Right atrium auricular region (tissue), 2 donors: ENCODE data around the gene FBXO17. TPM values are rescaled to one million over a fixed set of nuclear protein-coding genes. Genes with fewer than 3 reads are reported as not detected.
"Not testable (repeated sequence)": the region's sequence is repeated elsewhere in the genome, so short reads cannot be mapped to it uniquely, and the experiment has no call there.

ENCODE experiments used
- DNase-seq: peaks from one replicate; pipeline ENCODE4 v3.0.0-alpha.2; 2019; ENCODE audit warnings: low spot score
- H3K27ac ChIP-seq, 2 donors: fragments of 200-600 bp; sonication (generic); 1 replicate in 1 of 2; 2 replicates in 1 of 2; pipeline ENCODE4 v1.5.1; 2016 to 2019
- H3K27me3 ChIP-seq, 2 donors: fragments of 200-600 bp; sonication (generic); one replicate each; pipeline versions ENCODE4 v1.5.1 to v1.6.0; 2017 to 2019
- H3K36me3 ChIP-seq: fragments of 200-600 bp; sonication (generic); one replicate; pipeline ENCODE4 v1.5.1; 2016
- H3K4me1 ChIP-seq, 2 donors: fragments of 200-600 bp; sonication (generic); one replicate each; pipeline versions ENCODE4 v1.5.1 to v1.6.0; 2017 to 2019
- H3K4me3 ChIP-seq, 2 donors: fragments of 200-600 bp; sonication (generic); 1 replicate in 1 of 2; 2 replicates in 1 of 2; pipeline ENCODE4 v1.5.1; 2017 to 2019; ENCODE audit warnings: mild to moderate bottlenecking in 1 of 2, moderate library complexity in 1 of 2
- H3K9me3 ChIP-seq, 2 donors: fragments of 200-600 bp; sonication (generic); one replicate each; pipeline ENCODE4 v1.5.1; 2019
- total RNA-seq, 2 donors: library from RNA; depleted of rRNA; stranded (reverse); fragments of >200 nt; gene quantifications; one replicate each; pipeline ENCODE4 v1.1.0, GENCODE V29; 2016
- TF ChIP-seq, protein P1 (sequence below), 2 donors: fragments of 200-600 bp; sonication (generic); IDR thresholded peaks; one replicate each; pipeline ENCODE4 v1.5.1; 2019; ENCODE audit warnings: antibody characterized with exemption in 2 of 2

The FBXO17 gene
- total RNA-seq, 2 donors from 2014 or later = 5.7 to 13.1 TPM

DNA sequence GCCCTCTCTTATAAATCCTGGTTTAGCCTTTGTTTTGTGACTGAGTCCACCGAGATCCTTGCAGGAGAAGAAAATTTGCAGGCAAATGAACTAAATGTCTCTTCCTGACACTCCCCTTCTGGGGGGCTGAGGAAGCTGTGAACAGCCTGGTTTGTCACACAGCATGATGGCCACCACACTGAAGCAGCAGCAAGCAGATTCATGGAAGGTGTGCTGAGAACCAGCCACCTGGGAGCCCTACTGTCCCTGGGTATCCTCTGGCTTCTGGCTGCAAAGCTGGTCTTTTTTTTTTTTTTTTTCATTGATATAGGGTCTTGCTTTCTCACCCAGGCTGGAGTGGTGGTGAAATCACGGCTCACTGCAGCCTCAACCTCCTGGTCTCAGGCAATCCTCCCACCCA lies 33.6 kb downstream of the FBXO17 start:
- DNase-seq = no peak
- no peak overlapping the region for H3K27ac ChIP-seq
- TF ChIP-seq, protein P1, sequence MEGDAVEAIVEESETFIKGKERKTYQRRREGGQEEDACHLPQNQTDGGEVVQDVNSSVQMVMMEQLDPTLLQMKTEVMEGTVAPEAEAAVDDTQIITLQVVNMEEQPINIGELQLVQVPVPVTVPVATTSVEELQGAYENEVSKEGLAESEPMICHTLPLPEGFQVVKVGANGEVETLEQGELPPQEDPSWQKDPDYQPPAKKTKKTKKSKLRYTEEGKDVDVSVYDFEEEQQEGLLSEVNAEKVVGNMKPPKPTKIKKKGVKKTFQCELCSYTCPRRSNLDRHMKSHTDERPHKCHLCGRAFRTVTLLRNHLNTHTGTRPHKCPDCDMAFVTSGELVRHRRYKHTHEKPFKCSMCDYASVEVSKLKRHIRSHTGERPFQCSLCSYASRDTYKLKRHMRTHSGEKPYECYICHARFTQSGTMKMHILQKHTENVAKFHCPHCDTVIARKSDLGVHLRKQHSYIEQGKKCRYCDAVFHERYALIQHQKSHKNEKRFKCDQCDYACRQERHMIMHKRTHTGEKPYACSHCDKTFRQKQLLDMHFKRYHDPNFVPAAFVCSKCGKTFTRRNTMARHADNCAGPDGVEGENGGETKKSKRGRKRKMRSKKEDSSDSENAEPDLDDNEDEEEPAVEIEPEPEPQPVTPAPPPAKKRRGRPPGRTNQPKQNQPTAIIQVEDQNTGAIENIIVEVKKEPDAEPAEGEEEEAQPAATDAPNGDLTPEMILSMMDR (IDR thresholded peaks at IDR 0.05) = no peak

DNA sequence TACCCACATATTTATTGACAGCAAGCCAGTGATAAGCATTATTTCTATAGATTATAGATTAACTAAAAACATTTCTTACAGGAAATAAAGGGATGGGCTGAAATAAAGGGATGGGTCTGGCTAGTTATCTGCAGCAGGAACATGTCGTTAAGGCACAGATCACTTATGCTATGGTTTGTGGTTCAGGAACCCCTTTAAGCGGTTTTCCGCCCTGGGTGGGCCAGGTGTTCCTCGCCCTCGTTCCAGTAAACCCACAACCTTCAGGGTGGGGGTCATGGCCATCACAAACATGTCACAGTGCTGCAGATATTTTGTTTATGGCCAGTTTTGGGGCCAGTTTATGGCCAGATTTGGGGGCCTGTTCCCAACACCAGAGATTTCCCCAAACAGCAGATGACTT lies 34.1 kb downstream of the FBXO17 start:
- not testable (repeated sequence) for H3K36me3 ChIP-seq, H3K4me1 ChIP-seq, H3K27ac ChIP-seq, DNase-seq, H3K4me3 ChIP-seq, H3K9me3 ChIP-seq, H3K27me3 ChIP-seq

More for the DNA sequence above, 33.6 kb downstream of the FBXO17 start:
- no peaks in the 10 kb centered on the region for H3K27me3 ChIP-seq
- no peak overlapping the region for H3K4me3 ChIP-seq
- H3K9me3 ChIP-seq = no peaks in the 10 kb centered on the region
- no peaks in the 10 kb centered on the region for H3K36me3 ChIP-seq
- no peaks in the 10 kb centered on the region for H3K4me1 ChIP-seq

DNA sequence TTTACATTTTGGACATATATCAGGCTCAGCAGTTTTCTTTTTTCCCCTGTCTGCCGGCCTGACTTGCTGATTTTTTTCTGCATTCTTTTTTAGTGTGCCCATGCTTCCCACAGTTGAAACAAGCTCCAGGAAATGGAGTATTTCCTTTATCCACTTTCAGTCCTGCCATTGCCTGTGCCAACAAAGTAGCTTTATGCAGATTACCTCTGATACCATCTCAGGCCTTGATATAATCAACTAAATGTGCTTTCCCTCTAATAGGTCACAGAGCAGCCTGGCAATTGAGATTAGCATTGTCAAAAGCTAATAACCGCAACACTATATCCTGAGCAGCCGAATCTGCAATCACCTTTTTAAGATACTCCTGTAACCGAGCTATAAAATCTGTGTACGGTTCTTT lies 35.6 kb downstream of the FBXO17 start:
- H3K9me3 ChIP-seq = no peaks in the 10 kb centered on the region
- H3K36me3 ChIP-seq = no peaks in the 10 kb centered on the region
- no peaks in the 10 kb centered on the region for H3K27me3 ChIP-seq
- TF ChIP-seq, protein P1 (IDR thresholded peaks at IDR 0.05) = no peak
- H3K27ac ChIP-seq = no peak overlapping the region
- H3K4me3 ChIP-seq = no peak overlapping the region
- H3K4me1 ChIP-seq = no peaks in the 10 kb centered on the region
- no peak for DNase-seq

DNA sequence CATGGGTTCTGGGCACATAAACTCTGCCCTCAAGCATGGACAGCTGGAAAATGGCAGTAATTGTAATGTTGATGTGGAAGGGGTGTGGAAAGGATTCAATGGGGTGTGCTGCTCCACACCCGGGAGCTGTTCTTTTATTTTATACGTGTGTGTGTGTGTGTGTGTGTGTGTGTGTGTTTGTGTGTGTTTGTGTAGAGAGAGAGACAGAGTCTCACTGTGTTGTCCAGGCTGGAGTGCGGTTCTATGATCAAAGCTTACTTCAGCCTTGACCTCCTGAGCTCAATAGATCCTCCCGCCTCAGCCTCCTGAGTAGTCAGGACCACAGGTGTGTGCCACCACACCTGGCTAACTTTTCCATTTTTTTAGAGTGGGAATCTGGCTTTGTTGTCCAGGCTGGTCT lies 42.0 kb downstream of the FBXO17 start:
- Histone ChIP-seq H3K27ac (no peak overlapping the region), H3K36me3 (peaks cover 10% of the 10 kb centered on the region), H3K4me3 (no peak overlapping the region), H3K4me1 (peaks cover 0 to 28% of the 10 kb centered on the region in 2 donors), H3K27me3 (no peaks in the 10 kb centered on the region), H3K9me3 (no peaks in the 10 kb centered on the region)
- no peak for DNase-seq
- TF ChIP-seq, protein P1 (IDR thresholded peaks at IDR 0.05) = no peak

DNA sequence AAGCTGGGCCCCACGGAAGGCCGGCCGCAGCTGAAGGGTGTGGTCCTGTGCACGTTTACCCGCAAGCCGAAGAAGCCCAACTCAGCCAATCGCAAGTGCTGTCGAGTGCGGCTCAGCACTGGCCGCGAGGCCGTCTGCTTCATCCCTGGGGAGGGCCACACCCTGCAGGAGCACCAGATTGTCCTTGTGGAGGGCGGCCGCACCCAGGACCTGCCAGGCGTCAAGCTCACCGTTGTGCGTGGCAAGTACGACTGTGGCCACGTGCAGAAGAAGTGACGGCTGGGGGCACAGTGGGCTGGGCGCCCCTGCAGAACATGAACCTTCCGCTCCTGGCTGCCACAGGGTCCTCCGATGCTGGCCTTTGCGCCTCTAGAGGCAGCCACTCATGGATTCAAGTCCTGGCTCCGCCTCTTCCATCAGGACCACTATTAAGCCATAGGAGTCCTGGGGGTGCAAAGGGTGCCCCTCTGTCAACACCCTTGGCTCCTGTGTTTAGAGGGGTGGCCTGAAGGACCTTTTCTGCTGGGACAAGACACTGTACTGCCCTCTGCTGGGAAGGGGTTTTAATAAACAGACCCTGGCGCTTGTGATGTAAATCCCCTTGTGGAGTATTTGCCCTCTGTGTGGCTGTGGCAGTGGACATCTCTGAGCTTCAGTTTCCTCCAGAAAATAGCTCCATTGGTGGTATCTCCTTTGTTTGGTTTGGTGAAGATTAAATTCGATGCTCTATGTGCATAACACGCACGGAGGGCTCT lies 42.9 kb downstream of the FBXO17 start:
- H3K4me1 ChIP-seq = peaks cover 0 to 28% of the 10 kb centered on the region in 2 donors
- peaks cover 10% of the 10 kb centered on the region for H3K36me3 ChIP-seq
- no peak for DNase-seq

DNA sequence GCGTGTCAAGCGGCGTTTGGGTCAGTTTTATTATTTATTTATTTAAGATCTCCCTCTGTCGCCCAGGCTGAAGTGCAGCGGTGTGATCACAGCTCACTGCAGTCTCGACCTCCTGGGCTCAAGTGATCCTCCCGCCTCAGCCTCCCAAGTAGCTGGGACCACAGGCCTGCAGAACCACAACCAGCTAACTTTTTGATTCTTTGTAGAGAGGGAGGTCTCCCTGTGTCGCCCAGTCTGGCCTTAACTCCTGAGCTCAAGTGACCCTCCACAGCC lies 44.1 kb downstream of the FBXO17 start:
- TF ChIP-seq, protein P1 (IDR thresholded peaks at IDR 0.05) = no peak
- Histone ChIP-seq H3K4me1 (peaks cover 0 to 28% of the 10 kb centered on the region in 2 donors), H3K9me3 (no peaks in the 10 kb centered on the region), H3K36me3 (peaks cover 10% of the 10 kb centered on the region), H3K27ac (peak overlapping the region in 1 of 2 donors; percentile 91), H3K27me3 (no peaks in the 10 kb centered on the region), H3K4me3 (peak overlapping the region; percentile 60 to 77)
- no peak for DNase-seq

More for the DNA sequence above, 42.9 kb downstream of the FBXO17 start:
- H3K9me3 ChIP-seq = no peaks in the 10 kb centered on the region
- no peak overlapping the region for H3K27ac ChIP-seq
- TF ChIP-seq, protein P1 (IDR thresholded peaks at IDR 0.05) = peak in 1 of 2 donors; percentile 48
- no peaks in the 10 kb centered on the region for H3K27me3 ChIP-seq
- H3K4me3 ChIP-seq = no peak overlapping the region
